DMS79 treated with DMSO at 0.1 percent for 48 hours (cell line): ENCODE data around the gene KIFC3.
"Not testable (repeated sequence)": the region's sequence is repeated elsewhere in the genome, so short reads cannot be mapped to it uniquely, and the experiment has no call there.

ENCODE experiments used
- DNase-seq: peaks from one replicate; lab custom pipeline; 2025; lab: John Stamatoyannopoulos, UW

Gene KIFC3

DNA sequence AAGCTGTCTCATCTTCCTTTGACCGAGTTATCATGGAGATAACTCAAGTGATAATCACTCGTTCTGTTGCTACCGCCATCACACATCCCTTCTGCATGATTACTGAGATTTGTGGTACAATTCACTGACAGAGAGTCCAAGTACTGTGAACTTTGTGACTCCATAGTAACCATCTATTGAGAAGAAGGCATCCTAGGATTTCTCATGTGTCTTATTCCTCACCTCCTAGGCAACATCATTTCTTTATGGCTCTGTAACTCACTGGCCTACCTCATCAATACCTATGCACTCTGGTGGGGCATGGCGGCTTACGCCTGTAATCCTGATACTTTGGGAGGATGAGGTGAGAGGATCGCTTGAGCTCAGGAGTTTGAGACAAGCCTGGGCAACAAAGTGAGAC lies 88.2 kb downstream of the KIFC3 start:
- no peak for DNase-seq

DNA sequence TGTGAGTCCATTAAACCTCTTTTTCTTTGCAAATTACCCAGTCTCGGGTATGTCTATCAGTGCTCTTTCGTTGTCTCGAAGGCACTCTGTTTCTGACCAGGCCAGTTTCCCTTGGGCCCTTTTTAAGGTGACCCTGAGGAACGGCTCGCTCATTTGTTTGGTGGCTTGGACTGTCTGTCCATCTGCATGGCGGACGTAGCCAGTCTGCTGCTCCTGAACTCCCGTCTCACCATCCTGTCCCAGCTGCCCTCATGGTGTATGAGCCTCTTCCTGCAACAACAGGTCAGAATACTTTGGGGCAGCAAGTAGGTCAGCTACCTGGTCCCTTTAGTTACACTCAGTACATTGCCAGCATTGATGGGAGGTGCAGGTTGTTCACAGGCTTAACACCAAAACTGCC lies 88.7 kb downstream of the KIFC3 start:
- no peak for DNase-seq

DNA sequence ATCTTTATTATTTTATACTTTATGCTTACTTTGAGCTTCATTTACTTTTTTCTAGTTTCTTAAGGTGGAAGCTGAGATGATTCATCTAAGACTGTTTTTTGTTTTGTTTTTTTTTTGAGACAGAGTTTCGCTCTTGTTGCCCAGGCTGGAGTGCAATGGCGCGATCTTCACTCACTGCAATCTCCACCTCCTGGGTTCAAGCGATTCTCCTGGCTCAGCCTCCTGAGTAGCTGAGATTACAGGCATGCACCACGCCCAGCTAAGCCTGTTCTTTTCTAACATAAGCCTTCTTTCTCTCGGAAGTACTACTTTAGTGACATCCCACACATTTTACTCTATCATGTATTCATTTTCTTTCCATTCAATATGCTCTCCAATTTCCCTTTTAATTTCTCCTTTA lies 89.7 kb downstream of the KIFC3 start:
- DNase-seq: not testable (repeated sequence)

DNA sequence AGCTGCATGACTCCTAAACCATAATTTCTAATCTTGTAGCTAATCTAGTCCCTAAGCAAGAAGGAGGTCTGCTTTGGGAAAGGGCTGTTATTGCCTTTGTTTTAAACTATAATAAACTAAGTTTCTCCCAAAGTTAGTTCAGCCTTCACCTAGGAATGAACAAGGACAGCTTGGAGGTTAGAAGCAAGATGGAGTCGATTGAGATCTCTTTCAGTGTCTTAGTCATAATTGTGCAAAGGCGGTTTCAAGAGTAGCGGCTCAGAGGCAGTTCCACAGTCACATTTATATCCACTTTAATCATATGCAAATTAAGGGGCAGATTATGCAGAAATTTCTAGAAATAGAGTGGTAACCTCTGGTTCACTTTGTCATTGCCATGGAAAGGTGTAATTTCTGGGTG lies 90.3 kb downstream of the KIFC3 start:
- no peak for DNase-seq

GRCh38 chr16:57711346-57711745 lies 90.9 kb downstream of the KIFC3 start:
- DNase-seq: no peak

- no peak for DNase-seq
Observed at GRCh38 chr16:57709663-57710062, 92.6 kb downstream of the KIFC3 start.
